HepG2 (cell line): ENCODE measurements around the gene BCL2L1. TPM values are rescaled to one million over a fixed set of nuclear protein-coding genes. Genes with fewer than 3 reads are reported as not detected.
A peak's percentile ranks its signal among the peaks of the same experiment; 100 is the strongest.

Experiments
- CEBPG ChIP-seq: IDR thresholded peaks from 2 replicates; pipeline ENCODE4 v1.6.1; 2016
- EED ChIP-seq: sonication (generic); formaldehyde crosslinking; IDR thresholded peaks from 2 replicates; pipeline ENCODE4 v1.5.0; 2020; ENCODE audit warnings: mild to moderate bottlenecking, missing genetic modification reagents
- FOSL1 ChIP-seq: sonication (generic); formaldehyde crosslinking; IDR thresholded peaks from 2 replicates; pipeline ENCODE4 v1.9.0; 2021; ENCODE audit warnings: missing genetic modification reagents, borderline replicate concordance
- GATA4 ChIP-seq: sonication (generic); IDR thresholded peaks from 2 replicates; pipeline ENCODE4 v1.6.1; 2016; ENCODE audit warnings: antibody characterized with exemption, low read depth, borderline replicate concordance
- GZF1 ChIP-seq: sonication (generic); formaldehyde crosslinking; IDR thresholded peaks from 2 replicates; pipeline ENCODE4 v1.5.1; 2020; ENCODE audit warnings: mild to moderate bottlenecking, missing genetic modification reagents
- RXRB ChIP-seq: IDR thresholded peaks from 2 replicates; pipeline ENCODE4 v1.6.1; 2016; ENCODE audit warnings: borderline replicate concordance, missing genetic modification reagents, missing compliant biosample characterization
- ZBTB21 ChIP-seq: sonication (generic); formaldehyde crosslinking; IDR thresholded peaks from 2 replicates; pipeline ENCODE4 v1.4.0; 2020; ENCODE audit warnings: missing genetic modification reagents
- ZNF136 ChIP-seq: sonication (generic); formaldehyde crosslinking; IDR thresholded peaks from 2 replicates; pipeline ENCODE4 v1.8.1; 2022; ENCODE audit warnings: low read depth, mild to moderate bottlenecking, moderate library complexity, missing genetic modification reagents
- ZNF138 ChIP-seq: sonication (generic); formaldehyde crosslinking; IDR thresholded peaks from 2 replicates; pipeline ENCODE4 v1.5.0; 2020; ENCODE audit warnings: mild to moderate bottlenecking, low read depth, missing genetic modification reagents
- ZNF468 ChIP-seq: sonication (generic); formaldehyde crosslinking; IDR thresholded peaks from 2 replicates; pipeline ENCODE4 v1.8.0; 2022; ENCODE audit warnings: mild to moderate bottlenecking, moderate library complexity, missing genetic modification reagents
- polyA plus RNA-seq, 8 experiments: library from polyadenylated mRNA; depleted of rRNA in 3 of 8; stranded (reverse) in 7 of 8; unstranded in 1 of 8; fragments of >200 nt; fragmentation: Illumina TruSeq in 4 of 8; extraction: Trizol in 4 of 8; gene quantifications; 2 replicates each; pipeline versions ENCODE4 v1.2.1 to v1.2.3, GENCODE V29; 2011 to 2016; ENCODE audit warnings: low read depth in 4 of 8, missing spikeins in 1 of 8, mixed read lengths in 1 of 8; ENCODE audit not compliant: insufficient read depth in 1 of 8
- total RNA-seq, 5 experiments: library from RNA; depleted of rRNA; stranded (reverse); fragments of >200 nt; fragmentation: Illumina TruSeq; extraction: Trizol; gene quantifications; 2 replicates each; pipeline ENCODE4 v1.2.3, GENCODE V29; 2016; ENCODE audit warnings: low read depth in 1 of 5
- TF ChIP-seq, protein P1 (sequence below): sonication (generic); formaldehyde crosslinking; IDR thresholded peaks from 2 replicates; pipeline ENCODE4 v1.4.0; 2020; ENCODE audit warnings: mild to moderate bottlenecking, missing genetic modification reagents, borderline replicate concordance
- TF ChIP-seq, protein P2 (sequence below): sonication (generic); formaldehyde crosslinking; IDR thresholded peaks from 2 replicates; pipeline ENCODE4 v1.8.1; 2023; ENCODE audit warnings: missing genetic modification reagents, mild to moderate bottlenecking, borderline replicate concordance
- TF ChIP-seq, protein P3 (sequence below): sonication (generic); formaldehyde crosslinking; IDR thresholded peaks from 2 replicates; pipeline ENCODE4 v1.4.0; 2020; ENCODE audit warnings: missing genetic modification reagents
- TF ChIP-seq, protein P4 (sequence below): sonication (generic); formaldehyde crosslinking; IDR thresholded peaks from 2 replicates; pipeline ENCODE4 v1.5.0; 2020; ENCODE audit warnings: missing genetic modification reagents
- TF ChIP-seq, protein P5 (sequence below): sonication (generic); formaldehyde crosslinking; IDR thresholded peaks from 2 replicates; pipeline ENCODE4 v1.5.1; 2020; ENCODE audit warnings: mild to moderate bottlenecking, moderate library complexity, missing genetic modification reagents

Gene BCL2L1
- total and polyA plus RNA-seq, 2 of the 13 experiments (the other 11 are each of a cell fraction or from before 2014, with no cell fraction given): 164 to 258 TPM

DNA sequence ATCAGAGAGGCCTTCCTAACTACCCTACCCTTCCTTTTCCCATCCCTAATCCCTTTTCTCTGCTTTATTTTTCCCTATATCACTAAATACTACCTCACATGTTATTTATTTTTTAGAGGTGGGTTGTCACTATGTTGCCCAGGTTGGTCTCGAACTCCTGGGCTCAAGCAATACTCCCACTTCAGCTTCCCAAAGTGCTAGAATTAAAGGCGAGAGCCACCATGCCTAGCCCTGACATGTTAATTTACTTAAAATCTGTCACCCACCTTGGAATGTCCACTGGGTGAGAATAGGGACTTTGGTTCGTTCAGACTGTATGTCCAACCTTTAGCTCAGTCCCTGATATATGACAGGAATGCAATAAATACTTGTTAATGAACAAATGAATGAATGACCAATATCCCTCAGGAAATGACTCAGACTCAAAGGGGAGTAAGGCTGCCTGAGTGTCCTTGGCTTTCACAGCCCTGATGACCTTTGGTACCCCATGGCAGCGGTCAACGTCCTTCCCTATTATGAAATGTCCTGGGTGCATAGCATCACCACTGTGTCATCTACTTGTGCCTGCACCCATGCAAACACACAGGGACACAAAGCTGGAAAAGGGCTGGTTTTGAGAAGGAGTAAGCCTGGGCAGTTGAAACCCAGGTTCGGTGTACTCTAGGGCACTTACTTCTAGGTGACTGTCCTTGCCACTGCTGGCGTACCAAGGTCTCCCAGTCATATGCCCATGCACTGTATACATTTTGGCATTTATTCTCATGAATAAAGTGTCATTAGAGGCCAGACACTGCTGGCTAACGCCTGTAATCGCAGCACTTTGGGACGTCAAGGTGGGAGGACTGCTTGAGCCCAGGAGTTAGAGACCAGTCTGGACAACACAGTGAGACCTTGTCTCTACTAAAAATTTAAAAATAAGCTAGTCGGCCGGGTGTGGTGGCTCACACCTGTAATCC, 26.5 kb downstream of the BCL2L1 start (continued):
- TF ChIP-seq, protein P1, sequence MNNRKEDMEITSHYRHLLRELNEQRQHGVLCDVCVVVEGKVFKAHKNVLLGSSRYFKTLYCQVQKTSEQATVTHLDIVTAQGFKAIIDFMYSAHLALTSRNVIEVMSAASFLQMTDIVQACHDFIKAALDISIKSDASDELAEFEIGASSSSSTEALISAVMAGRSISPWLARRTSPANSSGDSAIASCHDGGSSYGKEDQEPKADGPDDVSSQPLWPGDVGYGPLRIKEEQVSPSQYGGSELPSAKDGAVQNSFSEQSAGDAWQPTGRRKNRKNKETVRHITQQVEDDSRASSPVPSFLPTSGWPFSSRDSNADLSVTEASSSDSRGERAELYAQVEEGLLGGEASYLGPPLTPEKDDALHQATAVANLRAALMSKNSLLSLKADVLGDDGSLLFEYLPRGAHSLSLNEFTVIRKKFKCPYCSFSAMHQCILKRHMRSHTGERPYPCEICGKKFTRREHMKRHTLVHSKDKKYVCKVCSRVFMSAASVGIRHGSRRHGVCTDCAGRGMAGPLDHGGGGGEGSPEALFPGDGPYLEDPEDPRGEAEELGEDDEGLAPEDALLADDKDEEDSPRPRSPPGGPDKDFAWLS (CRISPR knock-in tag): no peak
- TF ChIP-seq, protein P2, sequence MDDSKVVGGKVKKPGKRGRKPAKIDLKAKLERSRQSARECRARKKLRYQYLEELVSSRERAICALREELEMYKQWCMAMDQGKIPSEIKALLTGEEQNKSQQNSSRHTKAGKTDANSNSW: no peak
- TF ChIP-seq GZF1 (no peak), ZNF138 (CRISPR knock-in tag) (peak; percentile 65), ZNF468 (CRISPR knock-in tag) (no peak), GATA4 (peak; percentile 85; the same call in 1 of the 2 replicates), ZNF136 (CRISPR knock-in tag) (peak; percentile 89; the same call in 1 of the 2 replicates), FOSL1 (CRISPR knock-in tag) (peak; percentile 98), ZBTB21 (peak; percentile 93), RXRB (CRISPR knock-in tag) (peak; percentile 100), CEBPG (CRISPR knock-in tag) (peak; percentile 98), EED (no peak; the same call in 1 of the 2 replicates)
- TF ChIP-seq, protein P3, sequence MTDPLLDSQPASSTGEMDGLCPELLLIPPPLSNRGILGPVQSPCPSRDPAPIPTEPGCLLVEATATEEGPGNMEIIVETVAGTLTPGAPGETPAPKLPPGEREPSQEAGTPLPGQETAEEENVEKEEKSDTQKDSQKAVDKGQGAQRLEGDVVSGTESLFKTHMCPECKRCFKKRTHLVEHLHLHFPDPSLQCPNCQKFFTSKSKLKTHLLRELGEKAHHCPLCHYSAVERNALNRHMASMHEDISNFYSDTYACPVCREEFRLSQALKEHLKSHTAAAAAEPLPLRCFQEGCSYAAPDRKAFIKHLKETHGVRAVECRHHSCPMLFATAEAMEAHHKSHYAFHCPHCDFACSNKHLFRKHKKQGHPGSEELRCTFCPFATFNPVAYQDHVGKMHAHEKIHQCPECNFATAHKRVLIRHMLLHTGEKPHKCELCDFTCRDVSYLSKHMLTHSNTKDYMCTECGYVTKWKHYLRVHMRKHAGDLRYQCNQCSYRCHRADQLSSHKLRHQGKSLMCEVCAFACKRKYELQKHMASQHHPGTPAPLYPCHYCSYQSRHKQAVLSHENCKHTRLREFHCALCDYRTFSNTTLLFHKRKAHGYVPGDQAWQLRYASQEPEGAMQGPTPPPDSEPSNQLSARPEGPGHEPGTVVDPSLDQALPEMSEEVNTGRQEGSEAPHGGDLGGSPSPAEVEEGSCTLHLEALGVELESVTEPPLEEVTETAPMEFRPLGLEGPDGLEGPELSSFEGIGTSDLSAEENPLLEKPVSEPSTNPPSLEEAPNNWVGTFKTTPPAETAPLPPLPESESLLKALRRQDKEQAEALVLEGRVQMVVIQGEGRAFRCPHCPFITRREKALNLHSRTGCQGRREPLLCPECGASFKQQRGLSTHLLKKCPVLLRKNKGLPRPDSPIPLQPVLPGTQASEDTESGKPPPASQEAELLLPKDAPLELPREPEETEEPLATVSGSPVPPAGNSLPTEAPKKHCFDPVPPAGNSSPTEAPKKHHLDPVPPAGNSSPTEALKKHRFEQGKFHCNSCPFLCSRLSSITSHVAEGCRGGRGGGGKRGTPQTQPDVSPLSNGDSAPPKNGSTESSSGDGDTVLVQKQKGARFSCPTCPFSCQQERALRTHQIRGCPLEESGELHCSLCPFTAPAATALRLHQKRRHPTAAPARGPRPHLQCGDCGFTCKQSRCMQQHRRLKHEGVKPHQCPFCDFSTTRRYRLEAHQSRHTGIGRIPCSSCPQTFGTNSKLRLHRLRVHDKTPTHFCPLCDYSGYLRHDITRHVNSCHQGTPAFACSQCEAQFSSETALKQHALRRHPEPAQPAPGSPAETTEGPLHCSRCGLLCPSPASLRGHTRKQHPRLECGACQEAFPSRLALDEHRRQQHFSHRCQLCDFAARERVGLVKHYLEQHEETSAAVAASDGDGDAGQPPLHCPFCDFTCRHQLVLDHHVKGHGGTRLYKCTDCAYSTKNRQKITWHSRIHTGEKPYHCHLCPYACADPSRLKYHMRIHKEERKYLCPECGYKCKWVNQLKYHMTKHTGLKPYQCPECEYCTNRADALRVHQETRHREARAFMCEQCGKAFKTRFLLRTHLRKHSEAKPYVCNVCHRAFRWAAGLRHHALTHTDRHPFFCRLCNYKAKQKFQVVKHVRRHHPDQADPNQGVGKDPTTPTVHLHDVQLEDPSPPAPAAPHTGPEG (CRISPR knock-in tag): peak; percentile 70; the same call in 1 of the 2 replicates
- TF ChIP-seq, protein P4, sequence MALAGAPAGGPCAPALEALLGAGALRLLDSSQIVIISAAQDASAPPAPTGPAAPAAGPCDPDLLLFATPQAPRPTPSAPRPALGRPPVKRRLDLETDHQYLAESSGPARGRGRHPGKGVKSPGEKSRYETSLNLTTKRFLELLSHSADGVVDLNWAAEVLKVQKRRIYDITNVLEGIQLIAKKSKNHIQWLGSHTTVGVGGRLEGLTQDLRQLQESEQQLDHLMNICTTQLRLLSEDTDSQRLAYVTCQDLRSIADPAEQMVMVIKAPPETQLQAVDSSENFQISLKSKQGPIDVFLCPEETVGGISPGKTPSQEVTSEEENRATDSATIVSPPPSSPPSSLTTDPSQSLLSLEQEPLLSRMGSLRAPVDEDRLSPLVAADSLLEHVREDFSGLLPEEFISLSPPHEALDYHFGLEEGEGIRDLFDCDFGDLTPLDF (CRISPR knock-in tag): no peak
- TF ChIP-seq, protein P5, sequence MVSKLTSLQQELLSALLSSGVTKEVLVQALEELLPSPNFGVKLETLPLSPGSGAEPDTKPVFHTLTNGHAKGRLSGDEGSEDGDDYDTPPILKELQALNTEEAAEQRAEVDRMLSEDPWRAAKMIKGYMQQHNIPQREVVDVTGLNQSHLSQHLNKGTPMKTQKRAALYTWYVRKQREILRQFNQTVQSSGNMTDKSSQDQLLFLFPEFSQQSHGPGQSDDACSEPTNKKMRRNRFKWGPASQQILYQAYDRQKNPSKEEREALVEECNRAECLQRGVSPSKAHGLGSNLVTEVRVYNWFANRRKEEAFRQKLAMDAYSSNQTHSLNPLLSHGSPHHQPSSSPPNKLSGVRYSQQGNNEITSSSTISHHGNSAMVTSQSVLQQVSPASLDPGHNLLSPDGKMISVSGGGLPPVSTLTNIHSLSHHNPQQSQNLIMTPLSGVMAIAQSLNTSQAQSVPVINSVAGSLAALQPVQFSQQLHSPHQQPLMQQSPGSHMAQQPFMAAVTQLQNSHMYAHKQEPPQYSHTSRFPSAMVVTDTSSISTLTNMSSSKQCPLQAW (CRISPR knock-in tag): peak; percentile 100
